Brain microvascular endothelial cell (primary cell): Measurements from ENCODE around the gene HEBP1.
A peak's percentile ranks its signal among the peaks of the same experiment; 100 is the strongest.

Source experiments
- DNase-seq: peaks from one replicate; pipeline ENCODE4 v3.0.0-alpha.2; 2020
- H3K27ac ChIP-seq: fragments of 250-450 bp; sonication (Bioruptor Pico); 2 replicates; pipeline ENCODE4 v1.5.1; 2020; ENCODE audit warnings: mild to moderate bottlenecking, moderate library complexity
- H3K27me3 ChIP-seq: fragments of 250-450 bp; sonication (Bioruptor Pico); replicated peaks from 2 replicates; pipeline ENCODE4 v1.5.1; 2020; ENCODE audit warnings: mild to moderate bottlenecking
- H3K36me3 ChIP-seq: fragments of 250-450 bp; sonication (Bioruptor Pico); replicated peaks from 2 replicates; pipeline ENCODE4 v1.5.1; 2020; ENCODE audit warnings: mild to moderate bottlenecking
- H3K4me3 ChIP-seq: 2 replicates; pipeline ENCODE4 v1.5.1; 2011; ENCODE audit warnings: low read depth, mild to moderate bottlenecking, control low read depth, low read length, moderate library complexity
- CTCF ChIP-seq: IDR thresholded peaks from 2 replicates; pipeline ENCODE4 v1.5.1; 2011; ENCODE audit warnings: low read depth, mild to moderate bottlenecking, moderate library complexity, low read length, control low read depth, inconsistent platforms; ENCODE audit errors: missing control alignments
- in situ Hi-C: cut with HindIII; loops from 2 replicates; pipeline ENCODE4 v1.10.0; 2017; ENCODE audit warnings: low sequenced_read_pairs, low pct_ligation_motif_present

The HEBP1 gene

GRCh38 chr12:12926571-12927071, 73.4 kb downstream of the HEBP1 start:
- H3K36me3 ChIP-seq, result peaks cover 3% of the 10 kb centered on the region
- in situ Hi-C loops, result no loop called here
- no peaks in the 10 kb centered on the region for H3K27me3 ChIP-seq
- H3K27ac ChIP-seq, result peak overlapping the region; percentile 6
- no peak for TF ChIP-seq CTCF
- DNase-seq, result no peak
- H3K4me3 ChIP-seq, result no peak overlapping the region

GRCh38 chr12:12925388-12925787, 74.7 kb downstream of the HEBP1 start:
- in situ Hi-C loops, result no loop called here
- DNase-seq, result no peak
- peaks cover 9% of the 10 kb centered on the region for H3K36me3 ChIP-seq
- no peak overlapping the region for H3K4me3 ChIP-seq
- no peak for TF ChIP-seq CTCF
- H3K27ac ChIP-seq, result no peak overlapping the region
- no peaks in the 10 kb centered on the region for H3K27me3 ChIP-seq
